GM19395 (cell line): ENCODE measurements around the gene CMSS1.
"Not testable (repeated sequence)": the region's sequence is repeated elsewhere in the genome, so short reads cannot be mapped to it uniquely, and the experiment has no call there.

Experiments
- ATAC-seq: cut with Tn5 transposase; IDR thresholded peaks from one replicate; pipeline ENCODE4 v1.9.1; 2021; ENCODE audit warnings: mild to moderate bottlenecking, moderate library complexity; ENCODE audit not compliant: unreplicated experiment

CMSS1 gene

DNA sequence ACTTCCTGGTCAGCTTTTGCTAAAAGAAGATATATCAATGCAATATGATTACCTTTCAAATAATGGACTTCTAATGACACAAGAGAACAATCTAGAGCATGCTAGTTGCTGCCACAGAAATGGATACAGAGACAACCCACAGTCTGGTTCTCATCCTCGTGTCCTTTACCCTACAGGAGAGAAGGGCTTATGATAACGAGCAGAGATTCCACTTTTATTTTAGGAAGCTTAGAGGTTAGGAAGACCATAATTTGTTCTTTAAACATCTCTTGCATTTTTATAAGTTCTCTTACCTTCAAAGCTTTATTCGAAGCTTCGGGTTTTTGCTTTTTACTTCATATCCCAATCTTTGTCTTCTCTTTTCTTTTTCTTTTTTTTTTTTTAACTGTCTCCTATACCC lies 257.5 kb downstream of the CMSS1 start:
- no peak for ATAC-seq

DNA sequence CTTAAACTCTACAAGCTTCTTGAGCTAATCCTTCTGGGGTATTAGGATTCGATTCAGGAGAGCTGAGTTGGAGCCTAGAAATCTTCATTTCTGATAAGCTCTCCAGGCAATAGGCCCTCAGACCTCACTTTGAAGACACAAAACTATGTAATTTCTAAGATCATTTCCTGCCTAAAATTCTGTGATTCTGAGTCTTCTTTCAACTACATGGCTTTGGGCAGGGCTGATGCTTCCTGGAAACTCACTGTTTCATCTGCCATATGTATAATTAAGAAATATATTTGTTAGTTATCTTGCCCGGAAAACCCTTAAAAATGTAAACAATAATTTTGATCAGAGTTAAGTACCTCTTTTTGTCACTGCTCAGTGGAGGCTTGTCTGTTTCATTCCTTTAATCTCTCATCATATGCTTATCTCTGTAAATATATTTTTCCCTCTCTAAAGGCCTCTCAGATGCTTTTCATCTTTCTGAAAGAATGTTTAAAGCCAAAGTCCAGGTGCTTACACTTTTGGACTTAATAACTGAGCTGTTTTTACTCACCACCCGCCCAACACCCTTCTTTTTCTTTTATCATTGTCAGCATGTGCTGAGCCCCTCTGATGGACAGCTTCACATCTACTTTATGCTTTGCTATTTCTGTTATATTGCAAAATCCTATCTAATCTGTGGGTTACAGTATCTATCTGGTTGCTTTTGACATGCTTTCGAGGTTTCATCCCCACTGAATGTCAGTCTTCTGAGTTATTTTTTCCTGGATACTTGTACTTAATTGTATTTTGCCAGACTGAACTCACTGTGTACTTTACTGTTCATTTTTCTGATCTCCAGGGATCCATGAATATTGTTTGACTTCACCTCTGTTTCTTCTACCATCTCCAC lies 258.4 kb downstream of the CMSS1 start:
- ATAC-seq: no peak

GRCh38 chr3:100076731-100077529 lies 259.3 kb downstream of the CMSS1 start:
- no peak for ATAC-seq

- ATAC-seq: no peak
These were observed 261.7 kb downstream of the CMSS1 start for GRCh38 chr3:100079328-100079727.

GRCh38 chr3:100080573-100080972 lies 262.9 kb downstream of the CMSS1 start:
- ATAC-seq: no peak

DNA sequence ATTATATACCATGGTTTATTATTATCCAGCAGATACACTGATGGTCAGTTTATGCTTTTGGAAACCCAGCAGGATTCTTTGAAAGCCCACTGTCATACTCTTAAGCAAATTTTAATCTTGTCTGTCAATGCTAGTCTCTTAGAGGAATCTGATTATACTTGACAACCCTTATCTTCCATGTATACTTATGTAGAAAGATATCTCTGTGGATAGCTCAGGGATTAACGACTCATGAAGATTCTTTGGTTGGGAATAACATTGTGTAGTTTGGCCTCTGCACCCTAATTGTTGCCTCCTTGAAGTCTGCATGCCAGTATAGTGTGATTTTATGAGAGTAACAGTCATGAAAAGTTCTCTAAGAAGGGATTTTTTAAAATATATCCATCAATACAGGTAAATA lies 263.6 kb downstream of the CMSS1 start:
- ATAC-seq: no peak

DNA sequence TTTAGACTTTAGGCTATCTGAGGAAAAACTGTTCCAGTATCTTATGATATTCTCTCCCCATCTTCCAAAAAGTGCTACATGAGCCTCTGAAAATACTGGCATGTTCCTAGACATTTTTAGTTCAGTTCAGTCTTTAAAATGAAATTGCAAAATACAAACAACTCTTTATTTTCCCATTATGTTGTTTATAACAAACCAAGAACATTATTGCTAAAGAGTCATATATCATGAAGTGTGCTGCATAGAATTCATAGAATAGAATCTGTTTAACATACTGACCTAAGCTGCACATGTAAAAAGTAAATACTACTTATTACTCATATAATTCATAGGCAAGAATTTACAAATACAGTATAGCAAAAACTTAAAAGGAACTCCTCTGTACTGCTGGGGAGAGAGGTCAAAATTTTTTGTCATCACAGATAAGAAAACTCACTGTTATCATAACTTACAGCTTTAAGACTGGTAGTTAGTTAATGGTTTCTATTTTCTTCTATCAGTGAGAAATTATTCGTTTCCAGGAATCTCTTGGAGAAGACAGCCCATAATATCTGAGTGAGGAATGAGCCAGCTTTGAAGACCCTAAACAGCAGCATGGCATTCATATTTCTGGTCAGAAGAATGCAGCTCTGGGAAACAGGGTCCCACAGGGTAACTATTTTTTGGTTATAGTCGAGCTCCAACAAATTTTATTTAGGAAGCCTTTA lies 264.5 kb downstream of the CMSS1 start:
- no peak for ATAC-seq

- no peak for ATAC-seq
These were observed 265.1 kb downstream of the CMSS1 start for GRCh38 chr3:100082714-100083113.

- no peak for ATAC-seq
These were observed 265.5 kb downstream of the CMSS1 start for GRCh38 chr3:100083209-100083608.

DNA sequence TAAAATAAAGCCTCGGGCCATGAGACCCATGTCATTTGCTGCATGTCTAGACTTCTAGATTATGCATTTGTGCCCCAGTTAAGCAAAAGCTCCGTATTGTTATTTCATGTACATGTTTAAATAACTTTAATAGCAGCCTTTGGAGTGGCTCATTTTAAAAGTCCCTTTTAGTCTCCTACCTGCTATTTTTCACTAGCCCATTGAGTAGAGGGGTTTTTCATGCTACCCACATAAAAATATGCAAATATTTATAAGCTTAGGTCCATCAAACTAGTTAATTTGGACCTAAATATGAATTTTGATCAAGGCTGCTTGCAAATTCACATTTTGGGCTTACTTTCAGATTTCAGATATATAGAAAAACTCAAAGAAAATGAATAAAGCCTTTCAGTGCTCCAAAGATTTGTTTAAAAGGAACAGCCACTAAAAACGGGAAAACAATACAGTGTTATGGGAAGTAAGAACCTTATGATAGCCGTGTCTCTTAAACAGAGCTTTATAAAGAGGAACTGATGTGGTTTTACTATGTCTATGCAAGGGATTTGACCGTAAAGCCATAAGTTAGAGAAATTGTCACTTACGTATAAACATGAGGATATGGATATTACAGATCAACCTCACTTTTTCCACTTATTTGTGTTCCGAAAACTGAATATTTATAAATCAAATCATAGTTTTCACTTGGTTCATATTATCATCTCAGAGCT lies 266.6 kb downstream of the CMSS1 start:
- no peak for ATAC-seq

GRCh38 chr3:100086401-100086800 lies 268.7 kb downstream of the CMSS1 start:
- no peak for ATAC-seq

GRCh38 chr3:100087198-100087597 lies 269.5 kb downstream of the CMSS1 start:
- ATAC-seq: peak; percentile 93

GRCh38 chr3:100088735-100089368 lies 271.2 kb downstream of the CMSS1 start:
- no peak for ATAC-seq

- peak; percentile 77 for ATAC-seq
These were observed 272.4 kb downstream of the CMSS1 start for GRCh38 chr3:100089812-100090668.

- peak; percentile 7 for ATAC-seq
These were observed 273.0 kb downstream of the CMSS1 start for GRCh38 chr3:100090669-100091005.

- no peak for ATAC-seq
These were observed 276.2 kb downstream of the CMSS1 start for GRCh38 chr3:100093831-100094230.

DNA sequence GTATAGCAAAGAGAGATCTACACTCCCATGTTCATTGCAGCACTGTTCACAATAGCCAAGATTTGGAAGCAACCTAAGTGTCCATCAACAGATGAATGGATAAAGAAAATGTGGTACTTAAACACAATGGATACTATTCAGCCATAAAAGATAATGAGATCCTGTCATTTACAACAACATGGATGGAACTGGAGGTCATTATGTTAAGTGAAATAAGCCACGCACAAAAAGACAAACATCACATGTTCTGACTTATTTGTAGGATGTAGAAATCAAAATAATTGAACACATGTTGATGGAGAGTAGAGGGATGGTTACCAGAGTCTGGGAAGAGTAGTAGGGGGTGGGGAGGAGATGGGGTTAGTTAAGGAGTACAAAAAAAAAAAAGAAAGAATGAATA lies 278.6 kb downstream of the CMSS1 start:
- ATAC-seq: not testable (repeated sequence)

- no peak for ATAC-seq
These were observed 279.2 kb downstream of the CMSS1 start for GRCh38 chr3:100096866-100097265.
